Peyer's patch (tissue), 4 donors: ENCODE results near the gene STAT6. TPM values are rescaled to one million over a fixed set of nuclear protein-coding genes. Genes with fewer than 3 reads are reported as not detected.
A peak's percentile ranks its signal among the peaks of the same experiment; 100 is the strongest.

ENCODE experiments used
- DNase-seq, 3 donors: peaks; one replicate each; pipeline ENCODE4 v3.0.0-alpha.2; 2017 to 2019
- H3K27ac ChIP-seq, 4 donors: fragments of 200-600 bp; sonication (generic); one replicate each; pipeline ENCODE4 v1.5.1; 2016 to 2019
- H3K27me3 ChIP-seq, 2 donors: fragments of 200-600 bp; sonication (generic); one replicate each; pipeline ENCODE4 v1.5.1; 2019
- H3K36me3 ChIP-seq, 3 donors: fragments of 200-600 bp; sonication (generic); one replicate each; pipeline ENCODE4 v1.5.1; 2016 to 2019
- H3K4me1 ChIP-seq, 4 donors: fragments of 200-600 bp; sonication (generic); one replicate each; pipeline ENCODE4 v1.5.1; 2016 to 2019
- H3K4me3 ChIP-seq, 4 donors: fragments of 200-600 bp; sonication (generic); 1 replicate in 3 of 4; 2 replicates in 1 of 4; pipeline ENCODE4 v1.5.1; 2016 to 2019; ENCODE audit warnings: mild to moderate bottlenecking in 1 of 4
- H3K9me3 ChIP-seq, 4 donors: fragments of 200-600 bp; sonication (generic); one replicate each; pipeline ENCODE4 v1.5.1; 2016 to 2019; ENCODE audit warnings: mild to moderate bottlenecking in 1 of 4
- POLR2A ChIP-seq, 2 donors: fragments of 450-650 bp; IDR thresholded peaks; one replicate each; pipeline ENCODE4 v1.5.1; 2017; ENCODE audit warnings: antibody characterized with exemption in 2 of 2, mild to moderate bottlenecking in 2 of 2, moderate library complexity in 2 of 2
- total RNA-seq, 4 donors: library from RNA; depleted of rRNA; stranded (reverse); fragments of >200 nt; gene quantifications; one replicate each; pipeline ENCODE4 v1.1.0, GENCODE V29; 2016
- TF ChIP-seq, protein P1 (sequence below), 6 experiments: fragments of 450-650 bp in 4 of 6; fragments of 200-600 bp in 2 of 6; sonication (generic) in 1 of 6; IDR thresholded peaks; one replicate each; pipeline ENCODE4 v1.5.1; 2017 to 2019; ENCODE audit warnings: antibody characterized with exemption in 6 of 6, mild to moderate bottlenecking in 3 of 6, moderate library complexity in 1 of 6

The STAT6 gene
- total RNA-seq, 4 donors from 2014 or later = 278 to 416 (median 382) TPM

DNA sequence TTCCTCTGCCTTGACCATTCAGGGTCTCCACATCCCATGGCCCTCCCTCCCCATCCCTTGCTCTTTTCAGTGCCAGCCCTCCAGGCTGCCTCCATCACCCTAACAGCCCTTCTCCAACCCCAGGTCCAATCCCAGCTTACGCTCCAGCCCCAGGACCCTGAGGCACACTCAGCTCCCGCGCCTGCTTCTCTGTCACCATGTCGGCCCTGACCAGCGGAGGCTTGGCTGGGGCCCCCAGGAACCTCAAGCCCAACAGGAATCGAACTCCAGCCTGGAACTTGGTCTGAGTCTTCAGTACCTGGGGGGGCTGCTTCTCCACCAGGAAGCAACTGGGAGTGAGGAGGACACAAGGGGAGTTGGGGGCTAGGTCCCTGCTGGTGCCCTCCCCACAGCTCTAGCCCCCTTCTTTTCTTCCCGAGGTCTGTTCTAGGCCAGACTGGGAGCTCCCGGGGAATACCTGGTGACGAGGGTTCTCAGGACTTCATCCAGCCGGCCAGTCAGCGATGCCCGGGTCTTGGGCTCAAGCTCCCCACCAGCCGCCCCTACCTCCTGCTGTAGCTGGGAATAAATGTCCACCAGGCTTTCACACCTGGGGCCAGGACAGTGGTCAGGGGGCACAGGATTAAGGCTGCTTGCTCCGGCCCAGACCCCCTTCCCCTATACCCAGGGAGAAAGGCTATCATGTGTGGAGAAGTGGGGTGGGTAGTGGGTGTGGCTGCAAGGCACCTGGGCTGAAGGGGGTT, 6.0 kb downstream of the STAT6 start:
- H3K36me3 ChIP-seq = peaks cover 0 to 67% (median 0%) of the 10 kb centered on the region in 3 donors
- H3K27me3 ChIP-seq = no peaks in the 10 kb centered on the region
- DNase-seq = no peak
- H3K27ac ChIP-seq = peak overlapping the region in 1 of 4 donors; percentile 65
- H3K4me3 ChIP-seq = no peak overlapping the region
- peaks cover 0 to 72% (median 5%) of the 10 kb centered on the region in 4 donors for H3K4me1 ChIP-seq
- no peaks in the 10 kb centered on the region for H3K9me3 ChIP-seq
- TF ChIP-seq, protein P1, sequence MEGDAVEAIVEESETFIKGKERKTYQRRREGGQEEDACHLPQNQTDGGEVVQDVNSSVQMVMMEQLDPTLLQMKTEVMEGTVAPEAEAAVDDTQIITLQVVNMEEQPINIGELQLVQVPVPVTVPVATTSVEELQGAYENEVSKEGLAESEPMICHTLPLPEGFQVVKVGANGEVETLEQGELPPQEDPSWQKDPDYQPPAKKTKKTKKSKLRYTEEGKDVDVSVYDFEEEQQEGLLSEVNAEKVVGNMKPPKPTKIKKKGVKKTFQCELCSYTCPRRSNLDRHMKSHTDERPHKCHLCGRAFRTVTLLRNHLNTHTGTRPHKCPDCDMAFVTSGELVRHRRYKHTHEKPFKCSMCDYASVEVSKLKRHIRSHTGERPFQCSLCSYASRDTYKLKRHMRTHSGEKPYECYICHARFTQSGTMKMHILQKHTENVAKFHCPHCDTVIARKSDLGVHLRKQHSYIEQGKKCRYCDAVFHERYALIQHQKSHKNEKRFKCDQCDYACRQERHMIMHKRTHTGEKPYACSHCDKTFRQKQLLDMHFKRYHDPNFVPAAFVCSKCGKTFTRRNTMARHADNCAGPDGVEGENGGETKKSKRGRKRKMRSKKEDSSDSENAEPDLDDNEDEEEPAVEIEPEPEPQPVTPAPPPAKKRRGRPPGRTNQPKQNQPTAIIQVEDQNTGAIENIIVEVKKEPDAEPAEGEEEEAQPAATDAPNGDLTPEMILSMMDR (IDR thresholded peaks at IDR 0.05) = no peak
- no peak for TF ChIP-seq POLR2A (IDR thresholded peaks at IDR 0.05)

DNA sequence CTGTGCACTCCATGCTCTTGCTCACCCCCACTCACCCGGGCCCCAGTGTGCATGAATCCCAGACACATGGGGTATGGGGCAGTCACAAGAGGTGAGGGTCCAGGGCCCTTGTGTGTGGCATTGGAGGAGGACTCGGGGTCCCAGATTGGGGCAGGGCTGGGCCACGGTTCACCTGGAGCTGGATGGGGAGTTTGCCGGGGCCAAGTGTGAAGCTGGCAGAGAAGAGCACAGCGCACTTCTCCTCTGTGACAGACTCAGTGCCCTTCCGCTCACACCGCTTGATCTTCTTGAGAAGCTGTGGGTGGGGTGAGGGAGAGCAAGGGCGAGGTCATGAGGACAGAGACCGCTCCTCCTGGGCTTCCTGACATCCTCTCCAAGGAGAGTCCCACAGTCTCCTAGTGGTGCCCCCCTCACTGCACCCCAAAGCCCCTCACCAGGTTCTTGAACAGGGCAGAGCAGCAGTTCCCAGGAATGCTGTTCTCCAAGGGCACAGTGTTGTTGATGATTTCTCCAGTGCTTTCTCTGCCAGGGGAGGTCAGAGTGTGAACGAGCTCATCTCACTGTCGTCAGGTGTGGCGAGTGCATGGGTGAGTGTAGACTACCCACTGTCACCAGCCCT, 6.8 kb downstream of the STAT6 start:
- DNase-seq = no peak
- no peaks in the 10 kb centered on the region for H3K9me3 ChIP-seq
- H3K4me1 ChIP-seq = peaks cover 0 to 66% (median 1%) of the 10 kb centered on the region in 4 donors
- H3K36me3 ChIP-seq = peaks cover 0 to 75% (median 0%) of the 10 kb centered on the region in 3 donors
- no peak overlapping the region for H3K4me3 ChIP-seq
- H3K27me3 ChIP-seq = no peaks in the 10 kb centered on the region
- TF ChIP-seq, protein P1 (IDR thresholded peaks at IDR 0.05) = no peak
- TF ChIP-seq POLR2A (IDR thresholded peaks at IDR 0.05) = no peak
- H3K27ac ChIP-seq = peak overlapping the region in 1 of 4 donors; percentile 0

DNA sequence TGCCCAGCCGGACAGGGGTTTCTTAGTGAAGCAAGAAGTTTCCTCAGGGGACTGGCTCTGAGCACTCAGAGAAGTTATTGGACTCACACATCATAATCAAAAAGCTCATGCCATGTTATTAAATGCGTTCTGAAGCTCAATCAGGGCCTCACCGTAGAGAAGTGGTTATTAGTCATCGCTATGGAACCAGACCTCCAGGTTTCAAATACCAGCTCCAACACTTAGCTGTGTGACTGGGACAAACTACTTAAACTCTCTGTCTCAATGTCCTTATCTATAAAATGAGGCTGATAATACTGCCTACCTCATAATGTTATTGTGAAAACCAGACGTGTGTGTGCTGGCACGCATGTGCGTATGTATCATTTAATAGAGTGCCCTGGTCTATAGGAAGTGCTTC, 7.3 kb downstream of the STAT6 start:
- Histone ChIP-seq H3K27ac (peak overlapping the region in 1 of 4 donors; percentile 0), H3K9me3 (no peaks in the 10 kb centered on the region), H3K4me3 (no peak overlapping the region), H3K36me3 (peaks cover 0 to 80% (median 0%) of the 10 kb centered on the region in 3 donors), H3K27me3 (no peaks in the 10 kb centered on the region), H3K4me1 (peaks cover 0 to 61% (median 0%) of the 10 kb centered on the region in 4 donors)
- no peak for DNase-seq
- TF ChIP-seq, protein P1 (IDR thresholded peaks at IDR 0.05) = no peak
- no peak for TF ChIP-seq POLR2A (IDR thresholded peaks at IDR 0.05)

DNA sequence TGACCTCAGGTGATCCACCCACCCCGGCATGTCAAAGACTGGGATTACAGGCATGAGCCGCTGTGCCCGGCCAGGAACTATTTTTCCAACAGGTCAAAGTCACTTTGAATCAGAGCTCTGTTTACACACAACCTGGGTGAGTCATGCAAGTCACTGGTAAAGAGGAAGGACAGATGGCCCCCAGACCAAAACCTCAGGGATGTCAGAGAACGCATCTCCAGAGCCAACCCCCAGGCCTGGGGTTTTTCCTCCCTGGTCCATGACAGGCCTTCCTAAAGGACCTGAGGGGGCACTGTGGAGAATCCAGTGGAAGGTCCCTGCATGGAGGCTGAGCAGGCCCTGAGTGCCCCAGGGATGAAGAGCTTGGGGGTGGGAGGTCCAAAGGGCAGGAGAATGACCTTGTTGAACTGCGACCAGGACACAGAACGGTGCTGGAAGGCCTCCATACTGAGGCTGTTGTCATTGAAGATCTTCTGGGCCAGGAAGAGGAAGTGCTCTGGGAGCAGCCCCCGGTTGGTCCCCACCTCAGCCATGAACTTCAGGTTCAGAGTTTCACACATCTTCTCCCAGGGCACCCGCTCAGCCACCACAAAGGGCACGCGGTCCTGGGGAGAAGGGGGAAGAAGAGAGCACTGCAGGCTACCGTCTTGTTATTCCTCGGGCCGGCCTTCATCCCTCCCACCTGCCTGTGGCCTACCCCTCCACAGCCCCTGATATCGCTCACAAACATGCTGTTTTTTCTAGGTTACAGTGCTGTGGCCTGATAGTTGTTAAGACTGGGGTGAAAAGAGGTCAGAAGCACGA, 9.1 kb downstream of the STAT6 start:
- peak overlapping the region in 3 of 4 donors; percentile 39 to 86 (median 75) for H3K27ac ChIP-seq
- H3K27me3 ChIP-seq = no peaks in the 10 kb centered on the region
- no peak overlapping the region for H3K4me3 ChIP-seq
- H3K9me3 ChIP-seq = no peaks in the 10 kb centered on the region
- peaks cover 0 to 83% (median 0%) of the 10 kb centered on the region in 3 donors for H3K36me3 ChIP-seq
- peaks cover 0 to 43% (median 0%) of the 10 kb centered on the region in 4 donors for H3K4me1 ChIP-seq
- peak in 2 of 3 donors; percentile 77 to 80 for DNase-seq
- TF ChIP-seq POLR2A (IDR thresholded peaks at IDR 0.05) = no peak
- TF ChIP-seq, protein P1 (IDR thresholded peaks at IDR 0.05) = no peak

DNA sequence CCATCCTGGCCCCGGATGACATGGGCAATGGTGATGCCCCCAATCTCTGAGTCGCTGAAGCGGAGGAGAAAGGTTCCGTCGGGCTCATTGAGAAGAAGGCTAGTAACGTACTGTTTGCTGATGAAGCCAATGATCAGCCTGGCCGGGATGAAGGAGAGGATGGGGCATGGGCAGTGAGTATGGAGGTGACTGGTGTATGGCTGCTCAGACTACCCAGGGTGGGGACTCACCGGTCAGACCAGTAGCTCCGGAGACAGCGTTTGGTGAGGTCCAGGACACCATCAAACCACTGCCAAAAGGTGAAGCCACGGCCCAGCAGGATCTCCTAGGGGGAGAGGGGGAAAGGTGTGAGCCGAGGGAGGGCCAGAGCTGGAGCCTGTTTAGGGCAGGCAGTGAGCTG, 11.4 kb downstream of the STAT6 start:
- H3K4me1 ChIP-seq = peaks cover 0 to 38% (median 0%) of the 10 kb centered on the region in 4 donors
- peaks cover 0 to 83% (median 0%) of the 10 kb centered on the region in 3 donors for H3K36me3 ChIP-seq
- H3K4me3 ChIP-seq = no peak overlapping the region
- no peak overlapping the region for H3K27ac ChIP-seq
- no peaks in the 10 kb centered on the region for H3K27me3 ChIP-seq
- TF ChIP-seq, protein P1 (IDR thresholded peaks at IDR 0.05) = no peak
- no peak for TF ChIP-seq POLR2A (IDR thresholded peaks at IDR 0.05)
- no peak for DNase-seq
- no peaks in the 10 kb centered on the region for H3K9me3 ChIP-seq
